ENCODE results near the gene GALNS. TPM values are rescaled to one million over a fixed set of nuclear protein-coding genes. Genes with fewer than 3 reads are reported as not detected.

Gene GALNS
- total RNA-seq, 1 donor from 2014 or later = 61.4 TPM

DNA sequence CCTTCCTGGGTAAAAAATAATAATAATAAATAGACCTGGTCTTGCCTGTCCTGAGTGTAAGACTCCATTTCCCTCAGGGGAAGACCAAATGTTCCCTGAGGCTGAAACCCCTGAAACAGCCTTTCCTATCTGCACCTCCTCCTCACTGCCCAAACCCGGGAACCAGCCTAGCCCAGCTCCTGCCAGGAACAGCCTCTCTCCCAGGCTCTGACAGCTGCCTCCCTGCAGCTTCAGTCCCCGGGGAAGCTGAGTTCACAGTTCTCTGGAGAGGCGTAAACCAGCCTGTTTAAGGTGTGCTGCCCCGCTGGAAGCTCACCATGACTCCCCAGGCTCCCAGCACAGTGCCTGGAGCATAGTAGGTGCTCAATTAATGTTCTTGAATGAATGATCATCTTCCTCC is 60.5 kb downstream of the GALNS start:
- intact Hi-C loops (cut with DNase I) = no loop called here

GRCh38 chr16:88793251-88793954 is 63.3 kb downstream of the GALNS start:
- no peaks in the 10 kb centered on the region for H3K4me1 ChIP-seq
- intact Hi-C loops (cut with DNase I) = no loop called here
- H3K9me3 ChIP-seq = no peaks in the 10 kb centered on the region
- H3K36me3 ChIP-seq = no peaks in the 10 kb centered on the region
- no peak for TF ChIP-seq POLR2AphosphoS5 (IDR thresholded peaks at IDR 0.05; ENCODE audit: insufficient read depth in 1 of 2, low read depth in 1 of 2)
- TF ChIP-seq, protein P1, sequence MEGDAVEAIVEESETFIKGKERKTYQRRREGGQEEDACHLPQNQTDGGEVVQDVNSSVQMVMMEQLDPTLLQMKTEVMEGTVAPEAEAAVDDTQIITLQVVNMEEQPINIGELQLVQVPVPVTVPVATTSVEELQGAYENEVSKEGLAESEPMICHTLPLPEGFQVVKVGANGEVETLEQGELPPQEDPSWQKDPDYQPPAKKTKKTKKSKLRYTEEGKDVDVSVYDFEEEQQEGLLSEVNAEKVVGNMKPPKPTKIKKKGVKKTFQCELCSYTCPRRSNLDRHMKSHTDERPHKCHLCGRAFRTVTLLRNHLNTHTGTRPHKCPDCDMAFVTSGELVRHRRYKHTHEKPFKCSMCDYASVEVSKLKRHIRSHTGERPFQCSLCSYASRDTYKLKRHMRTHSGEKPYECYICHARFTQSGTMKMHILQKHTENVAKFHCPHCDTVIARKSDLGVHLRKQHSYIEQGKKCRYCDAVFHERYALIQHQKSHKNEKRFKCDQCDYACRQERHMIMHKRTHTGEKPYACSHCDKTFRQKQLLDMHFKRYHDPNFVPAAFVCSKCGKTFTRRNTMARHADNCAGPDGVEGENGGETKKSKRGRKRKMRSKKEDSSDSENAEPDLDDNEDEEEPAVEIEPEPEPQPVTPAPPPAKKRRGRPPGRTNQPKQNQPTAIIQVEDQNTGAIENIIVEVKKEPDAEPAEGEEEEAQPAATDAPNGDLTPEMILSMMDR (IDR thresholded peaks at IDR 0.05) = no peak
- no peak for TF ChIP-seq POLR2A (IDR thresholded peaks at IDR 0.05)
- no peak overlapping the region for H3K4me3 ChIP-seq
- no peaks in the 10 kb centered on the region for H3K27me3 ChIP-seq
- H3K27ac ChIP-seq = no peak overlapping the region
- DNase-seq (ENCODE audit: extremely low spot score in 2 of 2) = no peak

More for the DNA sequence above, 60.5 kb downstream of the GALNS start:
- no peak overlapping the region for H3K4me3 ChIP-seq
- no peak for DNase-seq (ENCODE audit: extremely low spot score in 2 of 2)
- H3K27ac ChIP-seq = no peak overlapping the region
- TF ChIP-seq POLR2AphosphoS5 (IDR thresholded peaks at IDR 0.05; ENCODE audit: insufficient read depth in 1 of 2, low read depth in 1 of 2) (no peak), POLR2A (IDR thresholded peaks at IDR 0.05) (no peak)
- TF ChIP-seq, protein P1 (IDR thresholded peaks at IDR 0.05) = no peak
- no peaks in the 10 kb centered on the region for H3K36me3 ChIP-seq
- H3K27me3 ChIP-seq = no peaks in the 10 kb centered on the region
- H3K4me1 ChIP-seq = no peaks in the 10 kb centered on the region
- no peaks in the 10 kb centered on the region for H3K9me3 ChIP-seq

DNA sequence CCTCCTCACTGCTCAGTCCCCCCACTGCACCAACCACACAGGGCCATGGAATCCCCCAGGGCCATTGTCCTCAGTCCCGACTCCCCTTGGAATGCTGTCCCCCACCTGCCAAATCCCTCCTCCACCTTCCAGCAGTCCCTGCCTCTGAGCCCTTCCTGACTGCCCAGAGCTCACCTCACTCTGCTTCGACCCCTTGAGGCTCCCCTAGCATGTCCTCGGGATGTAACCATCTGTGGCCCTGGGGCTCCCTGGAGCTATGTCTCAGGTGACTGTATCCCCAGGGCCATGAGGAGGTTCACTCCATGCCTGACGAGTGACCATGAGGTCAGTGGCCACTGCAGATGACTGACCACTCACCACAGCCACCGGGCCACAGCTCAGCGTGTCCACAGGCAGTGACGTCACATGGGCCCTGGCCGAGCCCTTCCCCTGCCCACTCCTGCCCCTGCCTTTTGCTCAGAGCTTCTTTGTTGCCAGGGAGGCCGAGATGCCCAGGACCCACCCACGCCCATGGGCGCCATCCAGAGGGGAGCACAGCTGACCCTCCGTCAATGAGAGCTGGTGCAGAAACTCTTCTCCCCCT is 64.0 kb downstream of the GALNS start:
- DNase-seq (ENCODE audit: extremely low spot score in 2 of 2) = no peak
- Histone ChIP-seq H3K36me3 (no peaks in the 10 kb centered on the region), H3K4me1 (no peaks in the 10 kb centered on the region), H3K9me3 (no peaks in the 10 kb centered on the region), H3K27ac (no peak overlapping the region), H3K4me3 (no peak overlapping the region), H3K27me3 (no peaks in the 10 kb centered on the region)
- intact Hi-C loops (cut with DNase I) = no loop called here
- TF ChIP-seq, protein P1 (IDR thresholded peaks at IDR 0.05) = no peak
- TF ChIP-seq POLR2AphosphoS5 (IDR thresholded peaks at IDR 0.05; ENCODE audit: insufficient read depth in 1 of 2, low read depth in 1 of 2) (no peak), POLR2A (IDR thresholded peaks at IDR 0.05) (no peak)

GRCh38 chr16:88792078-88792550 is 64.6 kb downstream of the GALNS start:
- H3K27me3 ChIP-seq = no peaks in the 10 kb centered on the region
- TF ChIP-seq, protein P1 (IDR thresholded peaks at IDR 0.05) = no peak
- no peak for TF ChIP-seq POLR2A (IDR thresholded peaks at IDR 0.05)
- TF ChIP-seq POLR2AphosphoS5 (IDR thresholded peaks at IDR 0.05; ENCODE audit: insufficient read depth in 1 of 2, low read depth in 1 of 2) = no peak

More at GRCh38 chr16:88792078-88792550, 64.6 kb downstream of the GALNS start:
- Histone ChIP-seq H3K9me3 (no peaks in the 10 kb centered on the region), H3K4me1 (no peaks in the 10 kb centered on the region), H3K27ac (no peak overlapping the region), H3K4me3 (no peak overlapping the region), H3K36me3 (no peaks in the 10 kb centered on the region)
- no peak for DNase-seq (ENCODE audit: extremely low spot score in 2 of 2)
- intact Hi-C loops (cut with DNase I) = no loop called here

Measured in vagina (tissue), 2 donors.